Natural killer cell treated with Interleukin-12 subunit alpha and Interleukin-12 subunit beta and Interleukin-15 and Interleukin-18, amount 100 ng/mL, for 72 hours (primary cell): ENCODE results near the gene MPZL1. TPM values are rescaled to one million over a fixed set of nuclear protein-coding genes. Genes with fewer than 3 reads are reported as not detected.
"Not testable (repeated sequence)": the region's sequence is repeated elsewhere in the genome, so short reads cannot be mapped to it uniquely, and the experiment has no call there.

Source experiments
- ATAC-seq, 2 donors: fragments of 150-1000 bp; cut with Tn5 transposase in 1 of 2; sonication (Bioruptor Pico), chemical (Tn5 transposase) in 1 of 2; 2 replicates each; pipeline ENCODE4 v1.10.0; 2021
- DNase-seq: peaks from one replicate; pipeline ENCODE4 v3.0.0; 2022; ENCODE audit warnings: low spot score
- H3K27ac Mint-ChIP-seq, 2 donors: 1 replicate in 1 of 2; 2 replicates in 1 of 2; pipeline ENCODE4 v1.8.0; 2022; ENCODE audit warnings: mixed read lengths in 2 of 2, mild to moderate bottlenecking in 1 of 2, moderate library complexity in 1 of 2
- H3K27me3 Mint-ChIP-seq, 2 donors: 1 replicate in 1 of 2; 2 replicates in 1 of 2; pipeline ENCODE4 v1.8.0; 2022; ENCODE audit warnings: mixed read lengths in 2 of 2
- H3K36me3 Mint-ChIP-seq: one replicate; pipeline ENCODE4 v1.8.0; 2022; ENCODE audit warnings: mixed read lengths
- H3K4me1 Mint-ChIP-seq, 2 donors: 1 replicate in 1 of 2; 2 replicates in 1 of 2; pipeline ENCODE4 v1.8.0; 2022; ENCODE audit warnings: low read depth in 2 of 2, mixed read lengths in 2 of 2, mild to moderate bottlenecking in 1 of 2
- H3K4me3 Mint-ChIP-seq: one replicate; pipeline ENCODE4 v1.8.0; 2022; ENCODE audit warnings: mixed read lengths
- H3K9me3 Mint-ChIP-seq: 2 replicates; pipeline ENCODE4 v1.8.0; 2022; ENCODE audit warnings: mixed read lengths
- total RNA-seq, 2 donors: library from RNA; stranded (reverse); gene quantifications; one replicate each; pipeline ENCODE4 v1.2.3, GENCODE V29; 2022

MPZL1 gene
- total RNA-seq, 2 donors from 2014 or later, result 15.3 to 25.6 TPM

- Mint-ChIP-seq H3K27me3 (peaks cover 13 to 28% of the 10 kb centered on the region in 2 donors), H3K9me3 (peaks cover 8% of the 10 kb centered on the region), H3K27ac (no peak overlapping the region), H3K4me3 (no peak overlapping the region), H3K4me1 (peaks cover 5 to 6% of the 10 kb centered on the region in 2 donors), H3K36me3 (peaks cover 30% of the 10 kb centered on the region)
- ATAC-seq (no peak), DNase-seq (no peak)
Observed at GRCh38 chr1:167815650-167816049, 93.9 kb downstream of the MPZL1 start.

DNA sequence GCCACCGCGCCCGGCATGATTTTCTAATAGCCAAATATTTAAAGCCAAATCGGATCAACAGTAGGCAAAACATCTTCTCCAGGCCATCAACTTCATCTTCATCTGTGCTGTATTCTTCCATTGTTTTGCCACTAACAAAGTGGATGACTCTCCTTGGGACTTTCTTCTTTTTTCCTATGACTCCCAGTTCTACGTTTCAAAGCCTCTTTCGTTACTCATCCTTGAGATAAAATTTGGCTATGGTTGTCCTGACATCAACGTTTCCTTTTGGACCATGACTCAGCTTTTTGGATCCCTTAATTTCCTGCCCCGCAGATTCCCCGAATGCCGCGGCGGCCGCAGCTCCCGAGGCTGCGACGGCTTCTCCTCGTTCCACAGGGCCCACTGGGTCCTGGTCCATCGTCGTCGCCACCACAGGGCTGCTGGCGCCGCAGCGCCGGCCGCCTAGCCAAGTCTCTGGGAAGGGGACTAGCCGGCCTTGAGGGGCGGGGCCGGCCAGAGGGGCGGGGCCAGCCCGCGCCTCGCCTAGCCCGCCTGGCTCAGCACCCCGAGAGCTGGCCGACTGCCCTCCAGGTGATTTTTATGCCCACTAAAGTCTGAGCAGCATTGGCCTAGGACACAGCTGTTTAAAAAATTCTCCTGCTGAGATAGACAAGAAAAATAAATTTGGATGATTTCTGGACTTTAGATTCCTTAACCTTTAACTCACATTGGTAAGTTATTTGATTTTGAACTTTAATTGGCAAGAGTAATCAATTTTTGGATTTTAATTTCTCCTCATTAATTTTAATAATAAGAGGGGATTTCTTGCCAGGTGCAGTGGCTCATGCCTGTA is 98.3 kb downstream of the MPZL1 start:
- peak overlapping the region in 1 of 2 donors; percentile 8 for H3K27ac Mint-ChIP-seq
- ATAC-seq (peak; percentile 80 to 84), DNase-seq (no peak)

DNA sequence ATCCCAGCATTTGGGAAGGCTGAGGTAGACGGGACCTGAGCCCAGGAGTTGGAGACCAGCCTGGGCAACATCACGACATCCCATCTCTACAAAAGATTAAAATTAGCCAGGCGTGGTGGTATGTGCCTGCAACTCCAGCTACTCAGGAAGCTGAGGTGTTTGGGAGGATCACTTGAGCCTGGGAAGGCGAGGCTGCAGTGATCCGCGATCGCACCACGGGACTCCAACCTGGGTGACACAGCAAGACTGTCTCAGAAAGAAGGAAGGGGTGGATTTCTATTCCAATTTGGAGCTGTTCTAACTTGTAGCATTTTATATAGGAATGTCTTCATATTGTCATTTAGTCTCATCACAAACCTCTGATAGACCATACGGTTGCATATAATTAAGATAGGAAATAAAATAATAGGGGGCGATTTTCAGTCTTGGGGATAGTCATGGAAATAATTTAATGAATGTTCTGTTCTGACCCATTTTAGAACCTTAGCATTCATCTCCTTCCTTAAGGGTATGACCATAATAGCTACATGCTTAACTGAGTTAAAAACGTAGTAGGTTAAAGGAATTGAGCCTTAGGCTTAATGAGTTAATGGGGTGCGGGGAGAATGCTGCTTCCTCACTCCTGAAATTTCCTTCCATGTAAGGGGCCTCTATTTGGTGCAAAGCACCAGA is 99.0 kb downstream of the MPZL1 start:
- Mint-ChIP-seq H3K36me3 (peaks cover 6% of the 10 kb centered on the region), H3K4me3 (no peak overlapping the region), H3K27ac (no peak overlapping the region), H3K4me1 (peaks cover 6 to 8% of the 10 kb centered on the region in 2 donors), H3K27me3 (peaks cover 12 to 16% of the 10 kb centered on the region in 2 donors), H3K9me3 (peaks cover 4% of the 10 kb centered on the region)
- DNase-seq (no peak), ATAC-seq (no peak)

More for the DNA sequence above, 98.3 kb downstream of the MPZL1 start:
- H3K27me3 Mint-ChIP-seq, result peaks cover 12 to 19% of the 10 kb centered on the region in 2 donors
- peaks cover 13% of the 10 kb centered on the region for H3K36me3 Mint-ChIP-seq
- H3K4me3 Mint-ChIP-seq, result peak overlapping the region; percentile 87
- H3K4me1 Mint-ChIP-seq, result peaks cover 6 to 8% of the 10 kb centered on the region in 2 donors
- H3K9me3 Mint-ChIP-seq, result peaks cover 8% of the 10 kb centered on the region

DNA sequence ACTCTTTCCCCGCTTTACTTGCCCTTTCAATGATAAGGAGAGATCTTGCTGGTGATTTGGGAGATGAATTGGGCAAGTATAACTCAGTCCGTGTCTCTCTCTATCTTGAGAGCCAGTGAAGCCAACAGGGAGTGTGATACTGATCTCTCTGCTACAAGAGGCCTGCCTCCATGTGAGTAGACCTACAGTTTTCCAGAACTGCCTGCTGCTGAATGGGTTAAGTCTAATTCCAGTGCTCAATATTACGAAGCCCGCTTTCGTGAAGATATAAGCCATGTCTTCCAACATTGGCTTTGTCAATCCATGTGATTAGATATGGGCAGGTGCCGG is 99.5 kb downstream of the MPZL1 start:
- DNase-seq, result no peak
- H3K4me3 Mint-ChIP-seq, result no peak overlapping the region
- H3K27ac Mint-ChIP-seq, result no peak overlapping the region
- peaks cover 4% of the 10 kb centered on the region for H3K36me3 Mint-ChIP-seq
- H3K9me3 Mint-ChIP-seq, result peaks cover 3% of the 10 kb centered on the region
- H3K27me3 Mint-ChIP-seq, result peaks cover 12 to 15% of the 10 kb centered on the region in 2 donors
- ATAC-seq, result no peak
- H3K4me1 Mint-ChIP-seq, result peaks cover 6 to 8% of the 10 kb centered on the region in 2 donors

GRCh38 chr1:167821969-167822685 is 100.3 kb downstream of the MPZL1 start:
- Mint-ChIP-seq H3K27ac (no peak overlapping the region), H3K9me3 (peaks cover 3% of the 10 kb centered on the region), H3K4me3 (no peak overlapping the region), H3K27me3 (peaks cover 12 to 15% of the 10 kb centered on the region in 2 donors), H3K36me3 (peaks cover 4% of the 10 kb centered on the region), H3K4me1 (peaks cover 6 to 8% of the 10 kb centered on the region in 2 donors)
- DNase-seq (no peak), ATAC-seq (no peak)

DNA sequence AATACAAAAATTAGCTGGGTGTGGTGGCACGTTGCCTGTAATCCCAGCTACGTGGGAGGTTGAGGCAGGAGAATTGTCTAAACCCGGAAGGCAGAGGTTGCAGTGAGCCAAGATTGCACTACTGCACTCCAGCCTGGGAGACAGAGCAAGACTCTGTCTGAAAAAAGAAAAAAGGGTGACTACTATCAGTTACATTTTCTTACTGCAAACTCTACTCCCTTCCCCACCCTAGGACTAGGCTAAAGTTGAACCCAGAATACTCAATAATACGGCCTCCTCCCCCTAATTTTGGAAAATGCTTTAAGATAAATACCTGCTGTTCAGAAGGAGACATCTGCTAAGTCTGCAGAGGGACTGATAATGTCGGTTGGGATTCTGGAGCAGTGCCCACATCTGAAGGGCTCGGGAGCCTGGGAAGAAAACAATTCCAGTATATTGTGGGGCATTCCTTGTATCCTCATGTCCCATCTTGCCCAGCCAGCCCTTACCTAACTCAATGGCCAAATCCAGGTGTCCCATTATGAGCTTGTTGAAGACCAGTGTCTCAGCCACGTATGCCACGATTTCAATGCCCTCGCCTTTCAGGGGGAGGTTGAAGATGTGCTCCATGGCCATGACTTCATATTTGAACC is 102.5 kb downstream of the MPZL1 start:
- no peak overlapping the region for H3K27ac Mint-ChIP-seq
- DNase-seq, result no peak
- no peak for ATAC-seq
- peaks cover 3% of the 10 kb centered on the region for H3K9me3 Mint-ChIP-seq
- H3K27me3 Mint-ChIP-seq, result peaks cover 12 to 15% of the 10 kb centered on the region in 2 donors
- peaks cover 6 to 8% of the 10 kb centered on the region in 2 donors for H3K4me1 Mint-ChIP-seq
- no peak overlapping the region for H3K4me3 Mint-ChIP-seq
- H3K36me3 Mint-ChIP-seq, result peaks cover 4% of the 10 kb centered on the region

DNA sequence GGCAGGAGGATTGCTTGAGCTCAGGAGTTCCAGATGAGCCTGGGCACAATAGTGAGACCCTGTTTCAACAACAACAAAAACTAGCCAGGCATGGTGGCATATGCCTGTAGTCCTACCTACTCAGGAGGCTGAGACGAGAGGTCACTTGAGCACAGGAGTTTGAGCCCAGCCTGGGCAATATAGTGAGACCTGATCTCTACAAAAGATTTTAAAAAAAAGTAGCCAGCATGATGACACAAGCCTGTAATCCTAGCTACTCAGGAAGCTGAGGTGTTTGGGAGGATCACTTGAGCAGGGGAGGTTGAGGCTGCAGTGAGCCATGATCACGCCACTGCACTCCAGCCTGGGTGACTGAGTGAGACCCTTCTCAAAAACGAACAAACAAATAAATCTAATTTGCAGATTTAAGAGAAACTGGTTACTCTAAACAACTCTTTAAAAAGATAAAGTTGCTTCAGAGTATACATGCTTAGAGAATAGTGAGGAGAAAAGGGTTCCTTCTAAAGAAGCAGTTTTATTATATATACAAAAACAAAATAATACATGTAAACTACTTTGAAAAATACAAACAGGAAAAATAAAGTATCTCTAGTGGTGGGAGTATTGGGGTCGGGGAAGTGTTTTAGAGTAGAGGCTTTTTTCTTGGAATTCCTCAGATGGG is 103.8 kb downstream of the MPZL1 start:
- H3K36me3 Mint-ChIP-seq, result no peaks in the 10 kb centered on the region
- H3K4me1 Mint-ChIP-seq, result peaks cover 0 to 3% of the 10 kb centered on the region in 2 donors
- H3K4me3 Mint-ChIP-seq, result no peak overlapping the region
- DNase-seq, result no peak
- no peak overlapping the region for H3K27ac Mint-ChIP-seq
- peaks cover 10 to 12% of the 10 kb centered on the region in 2 donors for H3K27me3 Mint-ChIP-seq
- H3K9me3 Mint-ChIP-seq, result no peaks in the 10 kb centered on the region
- ATAC-seq, result no peak

GRCh38 chr1:167826127-167826526 is 104.3 kb downstream of the MPZL1 start:
- no peak for ATAC-seq
- H3K4me3 Mint-ChIP-seq, result no peak overlapping the region

DNA sequence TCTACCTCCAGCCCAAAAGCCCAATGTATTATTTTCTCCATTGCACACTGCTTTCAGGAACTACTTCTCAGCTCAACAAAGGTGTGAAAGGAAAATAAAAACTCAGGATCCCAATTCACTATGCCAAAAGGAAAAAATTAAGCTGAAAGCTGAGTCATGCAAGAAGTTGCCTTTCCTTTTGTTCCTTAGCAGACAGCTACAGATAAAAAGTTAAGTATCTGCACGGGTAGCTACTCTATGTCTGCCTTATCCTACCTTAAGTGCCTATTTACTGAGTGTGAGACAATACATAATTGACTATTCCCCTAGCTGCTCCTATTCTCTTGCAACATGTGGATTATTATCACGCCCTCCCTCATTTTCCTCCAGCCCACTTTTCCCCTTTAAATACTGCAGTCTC is 108.1 kb downstream of the MPZL1 start:
- Mint-ChIP-seq H3K9me3 (no peaks in the 10 kb centered on the region), H3K36me3 (no peaks in the 10 kb centered on the region), H3K27ac (no peak overlapping the region), H3K27me3 (peaks cover 0 to 3% of the 10 kb centered on the region in 2 donors), H3K4me1 (no peaks in the 10 kb centered on the region), H3K4me3 (no peak overlapping the region)
- ATAC-seq, result no peak
- DNase-seq, result no peak

More at GRCh38 chr1:167826127-167826526, 104.3 kb downstream of the MPZL1 start:
- H3K9me3 Mint-ChIP-seq, result no peaks in the 10 kb centered on the region
- no peak overlapping the region for H3K27ac Mint-ChIP-seq
- no peaks in the 10 kb centered on the region for H3K36me3 Mint-ChIP-seq
- no peak for DNase-seq
- peaks cover 0 to 3% of the 10 kb centered on the region in 2 donors for H3K4me1 Mint-ChIP-seq
- peaks cover 6 to 7% of the 10 kb centered on the region in 2 donors for H3K27me3 Mint-ChIP-seq

- not testable (repeated sequence) for H3K36me3 Mint-ChIP-seq, H3K4me3 Mint-ChIP-seq, H3K4me1 Mint-ChIP-seq, DNase-seq, ATAC-seq, H3K9me3 Mint-ChIP-seq, H3K27me3 Mint-ChIP-seq
- peak overlapping the region in 1 of 2 donors; percentile 54 for H3K27ac Mint-ChIP-seq
Observed at GRCh38 chr1:167830668-167831067, 108.9 kb downstream of the MPZL1 start.

GRCh38 chr1:167832693-167833092 is 110.9 kb downstream of the MPZL1 start:
- H3K9me3 Mint-ChIP-seq, result no peaks in the 10 kb centered on the region
- DNase-seq (no peak), ATAC-seq (no peak)
- H3K4me1 Mint-ChIP-seq, result no peaks in the 10 kb centered on the region
- no peaks in the 10 kb centered on the region for H3K36me3 Mint-ChIP-seq
- no peak overlapping the region for H3K27ac Mint-ChIP-seq
- H3K4me3 Mint-ChIP-seq, result no peak overlapping the region
- peaks cover 0 to 3% of the 10 kb centered on the region in 2 donors for H3K27me3 Mint-ChIP-seq

GRCh38 chr1:167833904-167834303 is 112.1 kb downstream of the MPZL1 start:
- DNase-seq (no peak), ATAC-seq (no peak)
- peaks cover 0 to 5% of the 10 kb centered on the region in 2 donors for H3K4me1 Mint-ChIP-seq
- H3K9me3 Mint-ChIP-seq, result no peaks in the 10 kb centered on the region
- H3K36me3 Mint-ChIP-seq, result no peaks in the 10 kb centered on the region
- H3K27ac Mint-ChIP-seq, result no peak overlapping the region
- H3K4me3 Mint-ChIP-seq, result no peak overlapping the region
- peaks cover 8% of the 10 kb centered on the region in 2 donors for H3K27me3 Mint-ChIP-seq

GRCh38 chr1:167836197-167836596 is 114.4 kb downstream of the MPZL1 start:
- Mint-ChIP-seq H3K4me3 (no peak overlapping the region), H3K9me3 (no peaks in the 10 kb centered on the region), H3K27me3 (peaks cover 11 to 12% of the 10 kb centered on the region in 2 donors), H3K4me1 (peaks cover 0 to 7% of the 10 kb centered on the region in 2 donors), H3K27ac (no peak overlapping the region), H3K36me3 (no peaks in the 10 kb centered on the region)
- ATAC-seq (no peak), DNase-seq (no peak)
